HFF-Myc (cell line): Measurements from ENCODE around the gene ST6GALNAC5.

Experiments
- DNase-seq: peaks from one replicate; pipeline ENCODE4 v3.0.0-alpha.2; 2011; ENCODE audit warnings: low read depth; ENCODE audit errors: extremely low read depth
- H3K4me3 ChIP-seq: replicated peaks from 2 replicates; pipeline ENCODE4 v1.5.1; 2011; ENCODE audit warnings: low read depth, mild to moderate bottlenecking, control low read depth, low read length
- TF ChIP-seq, protein P1 (sequence below): IDR thresholded peaks from 2 replicates; pipeline ENCODE4 v1.5.1; 2012; ENCODE audit warnings: mild to moderate bottlenecking, low read depth, low read length, control low read depth; ENCODE audit errors: missing control alignments

Gene ST6GALNAC5

DNA sequence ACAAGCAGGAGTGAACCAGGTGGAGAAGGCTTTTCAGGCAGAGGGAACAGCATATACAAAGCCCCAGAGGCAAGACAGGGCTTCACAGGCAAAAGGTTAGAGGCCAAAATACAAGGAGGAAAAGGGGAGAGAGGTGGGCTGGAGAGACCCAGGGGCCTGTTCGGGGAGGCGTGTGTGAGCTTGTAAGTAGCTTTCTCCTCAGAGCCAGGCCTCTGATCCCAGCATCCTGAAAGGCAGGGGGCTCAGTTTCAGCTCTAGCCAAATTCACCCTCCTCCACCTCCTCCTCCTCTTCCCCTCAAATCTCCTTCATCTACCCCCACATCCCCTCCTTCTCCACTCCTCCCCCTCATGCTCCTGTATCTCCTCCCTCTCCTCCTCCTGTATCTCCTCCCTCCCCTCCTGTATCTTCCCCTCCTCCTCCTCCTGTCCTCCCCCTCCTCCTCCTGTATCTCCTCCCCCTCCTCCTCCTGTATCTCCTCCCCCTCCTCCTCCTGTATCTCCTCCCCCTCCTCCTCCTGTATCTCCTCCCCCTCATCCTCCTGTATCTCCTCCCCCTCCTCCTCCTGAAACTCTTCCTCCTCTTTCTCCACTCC is 148.6 kb downstream of the ST6GALNAC5 start:
- TF ChIP-seq, protein P1, sequence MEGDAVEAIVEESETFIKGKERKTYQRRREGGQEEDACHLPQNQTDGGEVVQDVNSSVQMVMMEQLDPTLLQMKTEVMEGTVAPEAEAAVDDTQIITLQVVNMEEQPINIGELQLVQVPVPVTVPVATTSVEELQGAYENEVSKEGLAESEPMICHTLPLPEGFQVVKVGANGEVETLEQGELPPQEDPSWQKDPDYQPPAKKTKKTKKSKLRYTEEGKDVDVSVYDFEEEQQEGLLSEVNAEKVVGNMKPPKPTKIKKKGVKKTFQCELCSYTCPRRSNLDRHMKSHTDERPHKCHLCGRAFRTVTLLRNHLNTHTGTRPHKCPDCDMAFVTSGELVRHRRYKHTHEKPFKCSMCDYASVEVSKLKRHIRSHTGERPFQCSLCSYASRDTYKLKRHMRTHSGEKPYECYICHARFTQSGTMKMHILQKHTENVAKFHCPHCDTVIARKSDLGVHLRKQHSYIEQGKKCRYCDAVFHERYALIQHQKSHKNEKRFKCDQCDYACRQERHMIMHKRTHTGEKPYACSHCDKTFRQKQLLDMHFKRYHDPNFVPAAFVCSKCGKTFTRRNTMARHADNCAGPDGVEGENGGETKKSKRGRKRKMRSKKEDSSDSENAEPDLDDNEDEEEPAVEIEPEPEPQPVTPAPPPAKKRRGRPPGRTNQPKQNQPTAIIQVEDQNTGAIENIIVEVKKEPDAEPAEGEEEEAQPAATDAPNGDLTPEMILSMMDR = no peak
- no peak for DNase-seq
- H3K4me3 ChIP-seq = no peak overlapping the region

DNA sequence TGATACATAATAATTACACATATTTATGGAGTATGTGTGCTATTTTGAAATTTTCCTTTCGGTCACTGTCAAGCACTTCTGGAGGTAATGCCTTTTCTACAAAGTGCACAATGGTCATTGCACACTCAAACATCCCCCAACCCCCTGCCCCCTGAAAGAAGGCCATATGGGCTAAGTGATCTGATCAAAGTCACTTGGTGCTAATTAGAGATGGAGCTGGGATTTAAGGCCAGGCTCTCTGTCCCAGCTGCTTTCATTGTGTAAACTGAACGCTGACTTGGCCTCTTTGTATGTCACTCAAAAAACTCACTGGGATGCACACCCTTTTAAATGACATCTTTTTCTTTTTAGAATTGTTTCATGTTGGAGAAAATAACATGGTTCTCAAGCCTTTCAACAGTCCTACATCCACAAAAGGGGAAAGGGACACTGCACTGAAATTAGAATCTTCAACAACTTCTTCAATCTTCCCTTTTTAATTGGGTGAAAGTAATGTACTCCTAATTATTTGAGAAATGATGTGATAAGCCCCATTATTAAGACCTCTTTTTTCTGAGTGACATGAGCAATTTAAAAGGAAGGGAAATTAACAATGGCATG is 149.2 kb downstream of the ST6GALNAC5 start:
- no peak for DNase-seq
- H3K4me3 ChIP-seq = no peak overlapping the region
- TF ChIP-seq, protein P1 = no peak

DNA sequence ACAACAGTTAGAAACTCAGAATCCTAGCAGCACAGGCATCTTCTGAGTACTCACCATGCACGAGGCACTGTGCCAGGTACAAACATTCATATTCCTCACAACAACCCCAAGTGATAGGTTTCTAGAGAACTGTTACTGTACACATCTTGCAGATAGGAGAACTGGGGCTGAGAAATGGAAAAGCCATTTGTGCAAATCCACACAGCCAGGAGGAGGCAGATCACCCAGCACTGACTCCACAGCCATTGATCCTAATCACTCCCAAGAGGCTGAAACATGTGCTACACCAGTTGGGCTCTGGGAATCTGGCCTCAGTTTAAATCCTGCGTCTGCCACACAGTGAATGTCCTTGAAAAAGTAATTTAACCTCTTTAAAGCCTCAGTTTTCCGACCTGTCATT is 151.0 kb downstream of the ST6GALNAC5 start:
- no peak for DNase-seq
- TF ChIP-seq, protein P1 = no peak
- no peak overlapping the region for H3K4me3 ChIP-seq

DNA sequence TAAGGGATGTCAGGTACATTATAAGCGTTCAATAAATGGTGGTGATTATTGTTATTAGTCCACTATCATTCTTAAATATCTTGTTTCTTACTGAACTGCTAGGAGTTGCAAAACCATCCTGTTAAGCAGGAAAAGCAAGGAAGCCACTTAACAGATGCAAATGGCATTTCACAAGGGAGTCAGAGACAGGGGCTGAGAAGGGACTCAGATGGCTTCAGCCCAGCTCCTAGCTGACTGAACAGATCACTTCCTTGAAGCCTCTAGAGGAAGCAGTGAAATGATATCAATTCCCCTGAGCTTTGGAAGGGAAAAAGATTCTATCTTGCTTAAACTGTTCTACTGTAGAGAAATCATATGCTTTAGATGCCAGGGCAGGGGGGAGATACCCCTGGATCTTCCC is 151.5 kb downstream of the ST6GALNAC5 start:
- no peak overlapping the region for H3K4me3 ChIP-seq
- DNase-seq = no peak
- TF ChIP-seq, protein P1 = no peak

DNA sequence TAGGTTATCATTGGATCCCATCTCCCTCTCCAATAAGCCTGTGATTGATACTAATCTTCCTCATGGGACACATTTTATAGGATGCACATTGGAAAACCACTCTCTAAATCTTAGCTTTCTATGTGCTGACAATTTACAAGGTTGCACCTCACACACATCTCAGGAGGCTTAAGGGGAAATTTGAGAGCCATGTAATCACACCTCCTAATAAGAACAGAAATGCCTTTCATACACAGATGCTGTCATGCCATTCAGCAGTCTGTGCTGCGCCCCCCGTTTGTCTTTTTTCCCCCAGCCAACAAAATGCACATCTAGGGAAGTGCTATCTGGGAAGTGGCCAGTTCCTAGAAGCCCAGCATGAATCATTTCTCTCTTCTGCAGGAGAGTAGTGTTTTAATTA is 154.5 kb downstream of the ST6GALNAC5 start:
- no peak overlapping the region for H3K4me3 ChIP-seq
- no peak for DNase-seq
- TF ChIP-seq, protein P1 = no peak

DNA sequence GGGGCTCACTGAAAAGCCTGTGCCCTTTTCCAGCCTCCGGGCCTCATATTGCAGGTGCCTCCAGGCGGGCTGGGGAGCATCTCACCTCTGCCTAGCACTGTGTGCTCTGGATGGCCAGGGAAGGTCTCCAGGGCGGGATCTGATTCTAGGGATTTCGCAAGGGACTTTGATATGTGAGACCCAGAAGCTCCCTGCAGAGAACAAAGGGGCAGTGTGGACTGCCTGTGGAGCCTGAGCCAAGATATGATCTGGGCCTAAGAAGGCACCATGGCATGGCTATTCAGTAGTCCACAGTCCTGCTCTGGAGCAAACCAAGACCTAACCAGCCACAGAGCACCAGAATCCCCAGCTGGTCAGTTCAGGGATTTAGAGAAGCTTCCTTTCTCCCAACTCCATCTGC is 157.2 kb downstream of the ST6GALNAC5 start:
- no peak for DNase-seq
- TF ChIP-seq, protein P1 = no peak
- H3K4me3 ChIP-seq = no peak overlapping the region

DNA sequence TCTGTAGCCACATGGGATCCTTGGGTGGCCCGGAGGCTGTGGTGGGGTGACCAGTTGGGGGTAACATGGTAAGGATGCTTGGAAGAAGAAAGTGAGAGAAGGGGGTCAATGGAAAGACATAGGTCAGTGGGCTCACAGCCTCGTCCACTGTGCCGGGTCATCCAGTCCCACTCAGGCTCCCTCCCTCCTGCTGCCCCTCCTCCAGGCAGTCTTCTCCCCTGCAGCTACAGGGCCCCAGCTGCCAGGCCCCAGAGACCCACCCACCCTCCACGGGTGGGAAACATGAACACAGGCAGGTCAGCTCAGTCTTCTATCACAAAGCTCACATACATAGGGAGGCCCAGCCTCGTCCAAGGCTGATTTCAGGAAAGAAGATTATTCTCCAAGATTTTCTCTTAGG is 158.3 kb downstream of the ST6GALNAC5 start:
- TF ChIP-seq, protein P1 = no peak
- DNase-seq = no peak
- no peak overlapping the region for H3K4me3 ChIP-seq
